Thoracic aorta (tissue), 2 donors: Measurements from ENCODE around the gene ASTE1. TPM values are rescaled to one million over a fixed set of nuclear protein-coding genes. Genes with fewer than 3 reads are reported as not detected.
"Not testable (repeated sequence)": the region's sequence is repeated elsewhere in the genome, so short reads cannot be mapped to it uniquely, and the experiment has no call there.

Source experiments
- ATAC-seq: fragments of 150-250 bp; one replicate; pipeline ENCODE4 v1.8.0; 2017; ENCODE audit warnings: low read depth; ENCODE audit not compliant: insufficient number of reproducible peaks, low FRiP score
- DNase-seq: peaks from one replicate; pipeline ENCODE4 v3.0.0-alpha.2; 2020; ENCODE audit warnings: low spot score
- H3K27ac ChIP-seq, 2 donors: fragments of 200-600 bp; sonication (generic); 1 replicate in 1 of 2; 2 replicates in 1 of 2; pipeline ENCODE4 v1.5.1; 2016; ENCODE audit warnings: mild to moderate bottlenecking in 2 of 2, moderate library complexity in 2 of 2
- H3K27me3 ChIP-seq: fragments of 200-600 bp; sonication (generic); replicated peaks from 2 replicates; pipeline ENCODE4 v1.6.0; 2016; ENCODE audit warnings: mild to moderate bottlenecking; ENCODE audit not compliant: insufficient read depth
- H3K36me3 ChIP-seq: fragments of 200-600 bp; sonication (generic); one replicate; pipeline ENCODE4 v1.5.1; 2016
- H3K4me1 ChIP-seq, 2 donors: fragments of 200-600 bp; sonication (generic); 1 replicate in 1 of 2; 2 replicates in 1 of 2; pipeline versions ENCODE4 v1.5.1 to v1.6.0; 2016; ENCODE audit warnings: low read depth in 2 of 2, mild to moderate bottlenecking in 1 of 2; ENCODE audit not compliant: control insufficient read depth in 1 of 2
- H3K4me3 ChIP-seq: fragments of 200-600 bp; sonication (generic); 2 replicates; pipeline ENCODE4 v1.5.1; 2016; ENCODE audit warnings: mild to moderate bottlenecking
- H3K9me3 ChIP-seq: fragments of 200-600 bp; sonication (generic); 2 replicates; pipeline ENCODE4 v1.5.1; 2016
- total RNA-seq, 2 donors: library from RNA; depleted of rRNA; stranded (reverse); fragments of >200 nt; gene quantifications; one replicate each; pipeline versions ENCODE4 v1.1.0 to v1.2.3, GENCODE V29; 2016
- TF ChIP-seq, protein P1 (sequence below): fragments of 200-600 bp; sonication (generic); IDR thresholded peaks from one replicate; pipeline ENCODE4 v1.5.1; 2019; ENCODE audit warnings: antibody characterized with exemption

Gene ASTE1
- total RNA-seq, 2 donors from 2014 or later, result 4.6 to 6.3 TPM

DNA sequence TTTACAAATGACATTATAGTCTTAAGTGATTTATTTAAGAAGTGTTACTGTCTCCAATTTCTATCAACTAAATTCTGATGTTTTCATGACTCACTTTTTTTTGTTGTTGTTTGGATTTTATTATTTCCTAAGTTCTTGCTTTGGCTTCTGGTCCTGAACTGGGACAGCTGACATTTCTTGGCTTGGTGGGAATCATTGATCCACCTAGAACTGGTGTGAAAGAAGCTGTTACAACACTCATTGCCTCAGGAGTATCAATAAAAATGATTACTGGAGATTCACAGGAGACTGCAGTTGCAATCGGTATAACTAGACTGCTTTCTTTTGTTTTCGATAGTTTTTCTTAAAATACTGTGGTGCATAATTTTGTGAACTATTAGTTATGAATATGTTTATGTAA is 47.5 kb downstream of the ASTE1 start:
- TF ChIP-seq, protein P1, sequence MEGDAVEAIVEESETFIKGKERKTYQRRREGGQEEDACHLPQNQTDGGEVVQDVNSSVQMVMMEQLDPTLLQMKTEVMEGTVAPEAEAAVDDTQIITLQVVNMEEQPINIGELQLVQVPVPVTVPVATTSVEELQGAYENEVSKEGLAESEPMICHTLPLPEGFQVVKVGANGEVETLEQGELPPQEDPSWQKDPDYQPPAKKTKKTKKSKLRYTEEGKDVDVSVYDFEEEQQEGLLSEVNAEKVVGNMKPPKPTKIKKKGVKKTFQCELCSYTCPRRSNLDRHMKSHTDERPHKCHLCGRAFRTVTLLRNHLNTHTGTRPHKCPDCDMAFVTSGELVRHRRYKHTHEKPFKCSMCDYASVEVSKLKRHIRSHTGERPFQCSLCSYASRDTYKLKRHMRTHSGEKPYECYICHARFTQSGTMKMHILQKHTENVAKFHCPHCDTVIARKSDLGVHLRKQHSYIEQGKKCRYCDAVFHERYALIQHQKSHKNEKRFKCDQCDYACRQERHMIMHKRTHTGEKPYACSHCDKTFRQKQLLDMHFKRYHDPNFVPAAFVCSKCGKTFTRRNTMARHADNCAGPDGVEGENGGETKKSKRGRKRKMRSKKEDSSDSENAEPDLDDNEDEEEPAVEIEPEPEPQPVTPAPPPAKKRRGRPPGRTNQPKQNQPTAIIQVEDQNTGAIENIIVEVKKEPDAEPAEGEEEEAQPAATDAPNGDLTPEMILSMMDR, result no peak
- Histone ChIP-seq H3K27me3 (no peaks in the 10 kb centered on the region), H3K27ac (no peak overlapping the region), H3K9me3 (no peaks in the 10 kb centered on the region), H3K36me3 (no peaks in the 10 kb centered on the region), H3K4me3 (no peak overlapping the region), H3K4me1 (no peaks in the 10 kb centered on the region)
- DNase-seq (no peak), ATAC-seq (no peak)

DNA sequence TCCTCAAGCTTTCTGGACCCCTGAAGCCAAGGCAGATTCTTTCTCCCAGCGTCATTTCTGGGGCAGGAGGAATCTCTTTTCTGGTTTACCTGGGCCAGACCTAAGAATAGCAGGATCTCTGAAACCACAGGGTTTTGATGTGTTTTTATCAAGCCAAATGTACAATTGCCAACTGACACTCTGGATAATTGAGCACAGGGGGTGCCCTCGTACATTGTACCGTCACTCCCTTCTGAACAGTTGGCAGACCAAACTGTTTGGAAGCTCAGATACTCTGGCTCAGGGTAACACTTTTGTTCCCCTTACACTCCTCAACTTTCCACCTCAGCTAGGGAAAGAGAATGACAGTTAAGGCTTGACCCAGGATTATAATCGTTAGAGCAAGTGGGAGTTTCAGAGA is 49.9 kb downstream of the ASTE1 start:
- Histone ChIP-seq H3K36me3 (no peaks in the 10 kb centered on the region), H3K27me3 (no peaks in the 10 kb centered on the region), H3K4me1 (no peaks in the 10 kb centered on the region), H3K9me3 (no peaks in the 10 kb centered on the region), H3K27ac (no peak overlapping the region), H3K4me3 (no peak overlapping the region)
- DNase-seq (no peak), ATAC-seq (no peak)
- TF ChIP-seq, protein P1, result no peak

DNA sequence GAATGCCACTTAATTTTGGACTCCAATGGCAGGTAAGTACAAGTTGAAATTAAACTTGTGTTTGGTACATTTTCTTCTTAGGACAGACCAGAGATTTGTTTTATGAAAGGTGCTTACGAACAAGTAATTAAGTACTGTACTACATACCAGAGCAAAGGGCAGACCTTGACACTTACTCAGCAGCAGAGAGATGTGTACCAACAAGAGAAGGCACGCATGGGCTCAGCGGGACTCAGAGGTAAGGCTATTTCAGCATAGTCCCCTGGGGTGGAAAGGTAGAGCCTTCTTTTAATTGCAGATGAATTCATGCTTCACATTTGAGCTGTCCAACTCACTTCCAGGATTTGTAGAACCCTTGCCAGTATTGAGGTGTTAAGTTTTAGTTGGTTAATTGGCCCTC is 51.4 kb downstream of the ASTE1 start:
- no peak overlapping the region for H3K27ac ChIP-seq
- ATAC-seq (no peak), DNase-seq (no peak)
- H3K36me3 ChIP-seq, result peaks cover 3% of the 10 kb centered on the region
- TF ChIP-seq, protein P1, result no peak
- no peaks in the 10 kb centered on the region for H3K9me3 ChIP-seq
- no peaks in the 10 kb centered on the region for H3K27me3 ChIP-seq
- no peak overlapping the region for H3K4me3 ChIP-seq
- H3K4me1 ChIP-seq, result no peaks in the 10 kb centered on the region

- Histone ChIP-seq H3K27ac (no peak overlapping the region), H3K9me3 (no peaks in the 10 kb centered on the region), H3K36me3 (peaks cover 3% of the 10 kb centered on the region), H3K4me1 (no peaks in the 10 kb centered on the region), H3K27me3 (no peaks in the 10 kb centered on the region), H3K4me3 (no peak overlapping the region)
- DNase-seq (no peak), ATAC-seq (no peak)
- TF ChIP-seq, protein P1, result no peak
Measured at GRCh38 chr3:130974201-130974600, 52.4 kb downstream of the ASTE1 start.

DNA sequence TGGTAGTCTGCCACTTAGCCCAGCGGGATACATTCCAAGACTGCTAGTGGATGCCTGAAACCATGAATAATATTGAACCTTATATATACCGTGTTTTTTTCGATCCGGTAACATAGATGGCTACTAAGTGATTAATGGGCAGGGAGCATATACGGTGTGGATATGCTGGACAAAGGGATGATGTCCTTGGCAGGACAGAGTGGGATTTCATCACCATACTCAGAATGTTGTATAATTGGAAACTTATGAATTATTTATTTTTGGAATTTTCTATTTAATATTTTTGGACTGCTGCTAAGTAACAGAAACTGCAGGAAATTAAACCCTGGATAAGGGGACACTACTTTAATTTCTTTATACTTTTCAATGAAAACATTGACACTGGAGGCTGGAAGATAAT is 53.2 kb downstream of the ASTE1 start:
- Histone ChIP-seq H3K9me3 (no peaks in the 10 kb centered on the region), H3K27ac (no peak overlapping the region), H3K4me1 (no peaks in the 10 kb centered on the region), H3K36me3 (peaks cover 3% of the 10 kb centered on the region), H3K27me3 (no peaks in the 10 kb centered on the region), H3K4me3 (no peak overlapping the region)
- TF ChIP-seq, protein P1, result no peak
- ATAC-seq (no peak), DNase-seq (no peak)

GRCh38 chr3:130972592-130972991 is 54.0 kb downstream of the ASTE1 start:
- ATAC-seq, H3K36me3 ChIP-seq, H3K27ac ChIP-seq, H3K9me3 ChIP-seq, H3K4me1 ChIP-seq, H3K27me3 ChIP-seq, H3K4me3 ChIP-seq, DNase-seq: not testable (repeated sequence)
